Renal cortex interstitium (tissue), 11 donors: ENCODE results near the gene GDNF. TPM values are rescaled to one million over a fixed set of nuclear protein-coding genes. Genes with fewer than 3 reads are reported as not detected.

Experiments
- DNase-seq, 11 donors: peaks; one replicate each; pipeline ENCODE4 v3.0.0-alpha.2; 2013; ENCODE audit warnings: low read depth in 9 of 11, low spot score in 4 of 11; ENCODE audit errors: extremely low read depth in 1 of 11
- polyA plus RNA-seq, 3 donors: library from polyadenylated mRNA; unstranded; fragments of 120-200 nt; gene quantifications; one replicate each; pipeline ENCODE4 v1.2.1, GENCODE V29; 2013; ENCODE audit not compliant: insufficient read length in 3 of 3

GDNF gene
- polyA plus RNA-seq, 3 donors: 17.3 to 19.6 (median 17.7) TPM

GRCh38 chr5:37768371-37768770, 71.5 kb downstream of the GDNF start:
- no peak for DNase-seq

DNA sequence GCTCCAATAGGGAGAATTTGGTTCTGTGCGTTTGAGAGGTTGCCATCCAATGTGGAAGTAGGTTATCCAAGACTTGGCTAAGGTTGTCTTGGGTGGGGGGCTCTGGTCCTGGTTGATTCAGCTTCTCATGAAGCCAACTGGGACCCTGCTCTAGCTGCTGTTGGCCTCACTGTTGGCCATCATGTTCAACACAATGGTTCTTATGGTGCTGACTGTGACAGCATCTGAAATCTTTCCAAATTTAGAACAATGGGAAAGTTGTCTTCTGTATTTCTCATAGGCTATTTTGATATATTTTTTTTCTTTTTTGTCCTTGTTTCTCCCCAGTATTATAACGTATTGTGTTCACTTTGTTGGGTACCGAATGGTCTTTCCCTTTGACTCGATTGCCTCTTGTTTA, 71.9 kb downstream of the GDNF start:
- DNase-seq: no peak

GRCh38 chr5:37767251-37767650, 72.6 kb downstream of the GDNF start:
- no peak for DNase-seq
